Panc1 (cell line): ENCODE results near the gene BMPR2. TPM values are rescaled to one million over a fixed set of nuclear protein-coding genes. Genes with fewer than 3 reads are reported as not detected.

Experiments
- ATAC-seq: fragments of 200-7000 bp; cut with Tn5 transposase; 2 replicates; pipeline ENCODE4 v1.9.1; 2020; ENCODE audit warnings: mild to moderate bottlenecking, moderate library complexity
- BruUV-seq: library from RNA; stranded (reverse); fragments of 400-500 nt; replicated peaks from 2 replicates; lab custom pipeline; 2021; lab: Mats Ljungman, UMichigan
- CTCF ChIA-PET: fragments of 300-600 bp; sonication (Branson Sonifier 250); formaldehyde crosslinking; loops from one replicate; lab custom pipeline; 2022; ENCODE audit warnings: antibody characterized with exemption; lab: Charles Lee
- POLR2A ChIA-PET: fragments of 300-600 bp; sonication (Branson Sonifier 250); formaldehyde crosslinking; loops from one replicate; lab custom pipeline; 2022; ENCODE audit warnings: antibody characterized with exemption; lab: Charles Lee
- DNase-seq: peaks from one replicate; pipeline ENCODE4 v3.0.0-alpha.2; 2010; ENCODE audit warnings: low read depth, low spot score
- H3K27ac ChIP-seq: 2 replicates; pipeline ENCODE4 v1.5.1; 2011; ENCODE audit warnings: mild to moderate bottlenecking, low read length, inconsistent platforms
- H3K27me3 ChIP-seq: fragments of 200-500 bp; sonication (Bioruptor generic); 2 replicates; pipeline ENCODE4 v1.6.0; 2014; ENCODE audit warnings: low read length, inconsistent platforms; ENCODE audit not compliant: control insufficient read depth, insufficient read depth
- H3K36me3 ChIP-seq: fragments of 200-500 bp; sonication (Bioruptor generic); 2 replicates; pipeline ENCODE4 v1.5.1; 2014; ENCODE audit warnings: inconsistent platforms, mild to moderate bottlenecking, low read length, moderate library complexity; ENCODE audit not compliant: control insufficient read depth, insufficient read depth
- H3K4me1 ChIP-seq: 2 replicates; pipeline ENCODE4 v1.5.1; 2011; ENCODE audit warnings: inconsistent platforms, mild to moderate bottlenecking, low read length, moderate library complexity; ENCODE audit not compliant: control insufficient read depth, insufficient read depth
- H3K4me3 ChIP-seq, 2 experiments: 2 replicates each; pipeline ENCODE4 v1.5.1; 2011 to 2012; ENCODE audit warnings: low read depth in 2 of 2, low read length in 2 of 2, mild to moderate bottlenecking in 2 of 2, inconsistent platforms in 1 of 2, moderate library complexity in 1 of 2
- H3K9me3 ChIP-seq: fragments of 200-500 bp; sonication (Bioruptor generic); 2 replicates; pipeline ENCODE4 v1.5.1; 2014; ENCODE audit warnings: low read depth, mild to moderate bottlenecking, inconsistent platforms, low read length, moderate library complexity; ENCODE audit not compliant: control insufficient read depth, insufficient read depth
- CTCF ChIP-seq: fragments of 450-650 bp; IDR thresholded peaks from 2 replicates; pipeline ENCODE4 v1.5.1; 2017; ENCODE audit warnings: mild to moderate bottlenecking
- POLR2AphosphoS5 ChIP-seq: IDR thresholded peaks from 2 replicates; pipeline ENCODE4 v1.6.1; 2012; ENCODE audit warnings: mild to moderate bottlenecking, low read depth, low read length, moderate library complexity
- REST ChIP-seq, 2 experiments: IDR thresholded peaks; 2 replicates each; pipeline ENCODE4 v1.6.1; 2011 to 2012; ENCODE audit warnings: low read depth in 2 of 2, control low read depth in 1 of 2, low read length in 1 of 2, mild to moderate bottlenecking in 1 of 2, moderate library complexity in 1 of 2; ENCODE audit not compliant: insufficient read depth in 1 of 2
- SIN3A ChIP-seq: IDR thresholded peaks from 2 replicates; pipeline ENCODE4 v1.6.1; 2012; ENCODE audit warnings: low read depth, mild to moderate bottlenecking, low read length, moderate library complexity, borderline replicate concordance; ENCODE audit not compliant: insufficient read depth
- TCF7L2 ChIP-seq: IDR thresholded peaks from 2 replicates; pipeline ENCODE4 v1.6.1; 2011; ENCODE audit warnings: mild to moderate bottlenecking, low read depth, low read length, inconsistent platforms
- in situ Hi-C: cut with HindIII; loops from 2 replicates; pipeline ENCODE4 v1.10.0; 2016; ENCODE audit warnings: low sequenced_read_pairs, low pct_unique_long_range_greater_than_20kb
- intact Hi-C: fragments of 100-400 bp; cut with micrococcal nuclease; formaldehyde crosslinking; loops from one replicate; pipeline ENCODE4 v1.10.0; 2022; ENCODE audit not compliant: unreplicated experiment
- total RNA-seq: library from RNA; stranded (reverse); gene quantifications from one replicate; pipeline ENCODE4 v1.2.1, GENCODE V29; 2021; ENCODE audit not compliant: unreplicated experiment

Gene BMPR2
- total RNA-seq, 1 experiment from 2014 or later = 65.2 TPM

GRCh38 chr2:202444000-202444399, 67.9 kb downstream of the BMPR2 start:
- intact Hi-C loops = no loop called here
- POLR2A ChIA-PET = no interaction called here

DNA sequence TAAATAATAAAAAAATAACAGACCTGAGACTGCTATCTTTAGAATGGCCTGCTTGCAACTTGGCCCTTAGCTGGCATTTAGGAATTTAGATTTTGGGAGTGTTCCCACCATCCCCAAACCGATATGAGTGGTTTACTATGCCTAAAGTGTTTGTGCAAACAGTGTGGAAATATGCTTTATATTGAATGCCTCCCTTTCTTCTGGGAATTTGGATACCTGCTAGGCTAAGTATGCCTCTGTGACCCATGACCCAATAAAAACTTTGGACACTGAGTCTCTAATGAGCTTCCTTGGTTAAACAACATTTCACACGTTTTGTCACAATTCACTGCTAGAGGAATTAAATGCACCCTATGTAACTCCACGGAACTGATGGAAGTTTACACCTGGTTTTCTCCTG, 73.2 kb downstream of the BMPR2 start:
- intact Hi-C loops = no loop called here
- no peak for DNase-seq
- ATAC-seq = no peak
- no TSS peak for BruUV-seq
- Histone ChIP-seq H3K27ac (no peak overlapping the region), H3K4me1 (no peaks in the 10 kb centered on the region), H3K36me3 (no peaks in the 10 kb centered on the region), H3K4me3 (no peak overlapping the region), H3K27me3 (no peaks in the 10 kb centered on the region), H3K9me3 (no peaks in the 10 kb centered on the region)
- TF ChIP-seq TCF7L2 = no peak
- no peak for TF ChIP-seq REST (IDR thresholded peaks at IDR 0.05; ENCODE audit: insufficient read depth in 1 of 2, low read depth in 2 of 2, low read length in 1 of 2)
- TF ChIP-seq CTCF = no peak
- TF ChIP-seq SIN3A = no peak
- no peak for TF ChIP-seq POLR2AphosphoS5
- in situ Hi-C loops = no loop called here
- POLR2A ChIA-PET = no interaction called here
- CTCF ChIA-PET = no interaction called here

More at GRCh38 chr2:202444000-202444399, 67.9 kb downstream of the BMPR2 start:
- DNase-seq (no peak), ATAC-seq (no peak)
- CTCF ChIA-PET = no interaction called here
- Histone ChIP-seq H3K27ac (no peak overlapping the region), H3K27me3 (no peaks in the 10 kb centered on the region), H3K36me3 (no peaks in the 10 kb centered on the region), H3K9me3 (no peaks in the 10 kb centered on the region), H3K4me1 (no peaks in the 10 kb centered on the region), H3K4me3 (no peak overlapping the region)
- BruUV-seq = no TSS peak
- TF ChIP-seq SIN3A (no peak), POLR2AphosphoS5 (no peak), TCF7L2 (no peak), REST (IDR thresholded peaks at IDR 0.05; ENCODE audit: insufficient read depth in 1 of 2, low read depth in 2 of 2, low read length in 1 of 2) (no peak), CTCF (no peak)
- in situ Hi-C loops = no loop called here
